OCI-LY7 (cell line): ENCODE results near the gene HLA-B. TPM values are rescaled to one million over a fixed set of nuclear protein-coding genes. Genes with fewer than 3 reads are reported as not detected.

Experiments
- BruUV-seq: library from RNA; stranded (reverse); fragments of 400-500 nt; replicated peaks from 2 replicates; lab custom pipeline; 2021; lab: Mats Ljungman, UMichigan
- CTCF ChIA-PET: fragments of 300-600 bp; sonication (Branson Sonifier 250); formaldehyde crosslinking; loops from one replicate; lab custom pipeline; 2022; ENCODE audit warnings: antibody characterized with exemption; ENCODE audit not compliant: unreplicated experiment; lab: Charles Lee
- POLR2A ChIA-PET: fragments of 300-600 bp; sonication (Branson Sonifier 250); formaldehyde crosslinking; loops from one replicate; lab custom pipeline; 2022; ENCODE audit warnings: antibody characterized with exemption; lab: Charles Lee
- DNase-seq: peaks from one replicate; pipeline ENCODE4 v3.0.0-alpha.2; 2015; ENCODE audit warnings: low spot score
- H2AFZ ChIP-seq: fragments of 200-600 bp; sonication (generic), shearing (Covaris generic); 2 replicates; pipeline ENCODE4 v1.6.1; 2014; ENCODE audit warnings: mild to moderate bottlenecking, antibody characterized with exemption, low read length, moderate library complexity
- H3K27ac ChIP-seq: fragments of 200-600 bp; sonication (generic); 2 replicates; pipeline ENCODE4 v1.5.1; 2014; ENCODE audit warnings: mixed run types, low read depth, mild to moderate bottlenecking, moderate library complexity, low read length, inconsistent platforms; ENCODE audit not compliant: poor library complexity, severe bottlenecking
- H3K36me3 ChIP-seq: fragments of 200-600 bp; sonication (generic); 2 replicates; pipeline ENCODE4 v1.6.1; 2014; ENCODE audit warnings: mild to moderate bottlenecking, antibody characterized with exemption, low read length, moderate library complexity, mixed read lengths; ENCODE audit not compliant: insufficient read depth
- H3K4me1 ChIP-seq: fragments of 200-600 bp; sonication (generic); 2 replicates; pipeline ENCODE4 v1.5.1; 2014; ENCODE audit warnings: mild to moderate bottlenecking, low read length; ENCODE audit not compliant: insufficient read depth, poor library complexity, severe bottlenecking
- H3K4me2 ChIP-seq: fragments of 200-600 bp; sonication (generic); 2 replicates; pipeline ENCODE4 v1.6.1; 2014; ENCODE audit warnings: mild to moderate bottlenecking, low read length
- H3K4me3 ChIP-seq: fragments of 200-600 bp; sonication (generic); 2 replicates; pipeline ENCODE4 v1.5.1; 2014; ENCODE audit warnings: mild to moderate bottlenecking, low read depth, low read length; ENCODE audit not compliant: poor library complexity, severe bottlenecking
- H3K79me2 ChIP-seq: fragments of 200-600 bp; sonication (generic); 2 replicates; pipeline ENCODE4 v1.6.1; 2016; ENCODE audit warnings: low read depth, mild to moderate bottlenecking, low read length, moderate library complexity, mixed read lengths; ENCODE audit not compliant: insufficient read depth
- H3K9me2 ChIP-seq: fragments of 200-600 bp; sonication (generic); 2 replicates; pipeline ENCODE4 v1.6.1; 2016; ENCODE audit warnings: mild to moderate bottlenecking, low read length, mixed read lengths; ENCODE audit not compliant: insufficient read depth
- H3K9me3 ChIP-seq: fragments of 200-600 bp; sonication (generic); 2 replicates; pipeline ENCODE4 v1.6.1; 2014; ENCODE audit warnings: mild to moderate bottlenecking, mixed run types, low read length, mixed read lengths
- H4K20me1 ChIP-seq: fragments of 200-600 bp; sonication (generic); 2 replicates; pipeline ENCODE4 v1.6.1; 2014; ENCODE audit warnings: mild to moderate bottlenecking, antibody characterized with exemption, low read length, moderate library complexity, mixed read lengths; ENCODE audit not compliant: insufficient read depth
- CTCF ChIP-seq: fragments of 200-600 bp; sonication (generic); conservative IDR thresholded peaks from 2 replicates; pipeline ENCODE4 v1.5.1; 2014; ENCODE audit warnings: mild to moderate bottlenecking, antibody characterized with exemption, low read length, moderate library complexity, mixed read lengths
- EZH2phosphoT487 ChIP-seq: fragments of 200-600 bp; sonication (generic); IDR thresholded peaks from 2 replicates; pipeline ENCODE4 v1.6.1; 2018; ENCODE audit warnings: low read depth, borderline replicate concordance, mild to moderate bottlenecking, mixed run types, antibody characterized with exemption, low read length, moderate library complexity, mixed read lengths
- intact Hi-C: fragments of 100-400 bp; cut with micrococcal nuclease; formaldehyde crosslinking; loops from one replicate; pipeline ENCODE4 v1.10.0; 2022; ENCODE audit not compliant: unreplicated experiment
- total RNA-seq, 2 experiments: library from RNA; depleted of rRNA in 1 of 2; stranded (reverse); fragments of >200 nt in 1 of 2; shearing (Covaris generic) in 1 of 2; gene quantifications; 2 replicates each; pipeline ENCODE4 v1.2.3, GENCODE V29; 2014 to 2022

HLA-B gene
- total RNA-seq, 2 experiments from 2014 or later, result 238 to 258 TPM

GRCh38 chr6:31340228-31340627 is 16.8 kb downstream of the HLA-B start:
- no peaks in the 10 kb centered on the region for H3K9me2 ChIP-seq
- no peaks in the 10 kb centered on the region for H3K79me2 ChIP-seq
- no peak overlapping the region for H3K4me2 ChIP-seq
- ChIA-PET POLR2A (no interaction called here), CTCF (no interaction called here)
- no peak overlapping the region for H2AFZ ChIP-seq
- peaks cover 25% of the 10 kb centered on the region for H3K9me3 ChIP-seq
- H3K36me3 ChIP-seq, result no peaks in the 10 kb centered on the region
- no peak for DNase-seq
- H4K20me1 ChIP-seq, result no peaks in the 10 kb centered on the region
- BruUV-seq, result no TSS peak
- H3K4me3 ChIP-seq, result no peak overlapping the region
- intact Hi-C loops, result no loop called here
- peaks cover 4% of the 10 kb centered on the region for H3K4me1 ChIP-seq
- TF ChIP-seq CTCF (no peak), EZH2phosphoT487 (no peak)
- H3K27ac ChIP-seq, result no peak overlapping the region

- ChIA-PET POLR2A (interaction anchor here (0.6 kb wide), 1 partner anchor 105 kb away, joined by 3 read pairs; no protein-coding TSS in a partner anchor), CTCF (no interaction called here)
- TF ChIP-seq EZH2phosphoT487 (no peak), CTCF (no peak)
- Histone ChIP-seq H3K36me3 (no peaks in the 10 kb centered on the region), H4K20me1 (no peaks in the 10 kb centered on the region), H2AFZ (no peak overlapping the region), H3K4me2 (no peak overlapping the region), H3K9me3 (peaks cover 30% of the 10 kb centered on the region), H3K27ac (no peak overlapping the region), H3K9me2 (no peaks in the 10 kb centered on the region), H3K4me3 (no peak overlapping the region), H3K79me2 (no peaks in the 10 kb centered on the region), H3K4me1 (peaks cover 4% of the 10 kb centered on the region)
- intact Hi-C loops, result no loop called here
- BruUV-seq, result no TSS peak
- peak; percentile 30 for DNase-seq
Measured at GRCh38 chr6:31339210-31339609, 17.8 kb downstream of the HLA-B start.

GRCh38 chr6:31336896-31337496 is 20.0 kb downstream of the HLA-B start:
- peak; percentile 77 for DNase-seq
- H3K79me2 ChIP-seq, result no peaks in the 10 kb centered on the region
- CTCF ChIA-PET, result no interaction called here
- no peak overlapping the region for H3K27ac ChIP-seq
- H3K4me3 ChIP-seq, result no peak overlapping the region
- no peak overlapping the region for H2AFZ ChIP-seq
- POLR2A ChIA-PET, result interaction anchor here (0.7 kb wide), 1 partner anchor 454 kb away, joined by 3 read pairs; no protein-coding TSS in a partner anchor
- H3K36me3 ChIP-seq, result no peaks in the 10 kb centered on the region
- H3K9me3 ChIP-seq, result peaks cover 30% of the 10 kb centered on the region
- no peaks in the 10 kb centered on the region for H4K20me1 ChIP-seq
- H3K4me1 ChIP-seq, result peaks cover 16% of the 10 kb centered on the region
- intact Hi-C loops, result no loop called here
- BruUV-seq, result no TSS peak
- TF ChIP-seq CTCF, result no peak
- no peak for TF ChIP-seq EZH2phosphoT487
- H3K9me2 ChIP-seq, result no peaks in the 10 kb centered on the region
- H3K4me2 ChIP-seq, result no peak overlapping the region
